Measurements from ENCODE around the gene INAVA.

Gene INAVA

DNA sequence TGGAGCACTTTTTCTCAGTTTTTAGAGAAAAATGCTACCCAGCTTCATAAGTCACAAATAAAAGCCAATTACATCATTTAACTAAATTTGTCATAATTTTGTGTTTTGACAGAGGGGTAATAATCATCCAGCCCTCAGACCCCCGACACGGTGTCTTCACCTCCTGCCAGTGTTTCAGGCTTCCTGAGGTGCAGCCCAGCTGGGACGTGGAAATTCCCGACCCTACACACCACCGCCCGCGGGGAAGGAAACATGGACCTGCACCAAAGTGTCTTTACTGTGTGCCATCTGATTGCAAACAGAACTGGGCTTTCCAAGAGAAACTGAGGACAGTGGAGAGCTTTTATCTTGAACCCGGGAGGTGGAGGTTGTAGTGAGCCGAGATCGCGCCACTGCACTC, 7.7 kb upstream of the INAVA start:
- Mint-ChIP-seq H3K4me3 (peak overlapping the region; percentile 44), H3K27me3 (ENCODE audit: low read depth, poor library complexity) (no peaks in the 10 kb centered on the region), H3K9me3 (no peaks in the 10 kb centered on the region), H3K4me1 (peaks cover 65% of the 10 kb centered on the region), H3K27ac (peak overlapping the region; percentile 95), H3K36me3 (ENCODE audit: low read depth) (no peaks in the 10 kb centered on the region)
- TF ChIP-seq, protein P1, sequence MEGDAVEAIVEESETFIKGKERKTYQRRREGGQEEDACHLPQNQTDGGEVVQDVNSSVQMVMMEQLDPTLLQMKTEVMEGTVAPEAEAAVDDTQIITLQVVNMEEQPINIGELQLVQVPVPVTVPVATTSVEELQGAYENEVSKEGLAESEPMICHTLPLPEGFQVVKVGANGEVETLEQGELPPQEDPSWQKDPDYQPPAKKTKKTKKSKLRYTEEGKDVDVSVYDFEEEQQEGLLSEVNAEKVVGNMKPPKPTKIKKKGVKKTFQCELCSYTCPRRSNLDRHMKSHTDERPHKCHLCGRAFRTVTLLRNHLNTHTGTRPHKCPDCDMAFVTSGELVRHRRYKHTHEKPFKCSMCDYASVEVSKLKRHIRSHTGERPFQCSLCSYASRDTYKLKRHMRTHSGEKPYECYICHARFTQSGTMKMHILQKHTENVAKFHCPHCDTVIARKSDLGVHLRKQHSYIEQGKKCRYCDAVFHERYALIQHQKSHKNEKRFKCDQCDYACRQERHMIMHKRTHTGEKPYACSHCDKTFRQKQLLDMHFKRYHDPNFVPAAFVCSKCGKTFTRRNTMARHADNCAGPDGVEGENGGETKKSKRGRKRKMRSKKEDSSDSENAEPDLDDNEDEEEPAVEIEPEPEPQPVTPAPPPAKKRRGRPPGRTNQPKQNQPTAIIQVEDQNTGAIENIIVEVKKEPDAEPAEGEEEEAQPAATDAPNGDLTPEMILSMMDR (IDR thresholded peaks at IDR 0.05): no peak
- no peak for DNase-seq

DNA sequence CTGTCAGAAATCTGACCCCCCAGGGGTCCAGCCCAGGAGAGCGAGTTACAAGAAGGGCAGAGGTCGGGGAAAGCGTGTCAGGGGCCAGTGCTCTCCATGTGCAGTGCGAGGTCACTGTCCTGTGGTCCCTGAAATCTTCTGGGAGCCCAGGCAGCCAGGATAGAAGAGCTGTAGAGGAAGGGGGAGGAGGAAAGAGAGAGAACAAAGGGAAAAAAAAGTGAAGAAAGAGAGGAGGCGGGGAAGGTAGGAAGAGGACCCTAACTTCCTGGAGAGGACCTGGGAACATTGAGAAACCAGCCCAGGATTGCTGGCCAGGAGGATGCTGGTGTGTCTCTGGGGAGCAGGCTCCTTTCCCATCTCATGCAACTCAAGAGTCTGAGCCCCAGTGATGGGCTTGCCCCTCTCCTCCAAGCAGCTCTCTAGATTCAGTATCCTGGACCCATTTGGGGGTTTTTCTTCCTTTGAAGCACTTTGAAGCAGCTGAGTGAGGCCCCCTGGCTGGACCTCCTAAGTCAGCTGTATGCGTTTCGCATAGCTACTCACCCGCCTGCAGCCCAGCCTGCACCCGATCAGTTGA, 6.8 kb upstream of the INAVA start:
- TF ChIP-seq, protein P1 (IDR thresholded peaks at IDR 0.05): no peak
- Mint-ChIP-seq H3K4me1 (peaks cover 73% of the 10 kb centered on the region), H3K36me3 (ENCODE audit: low read depth) (no peaks in the 10 kb centered on the region), H3K9me3 (no peaks in the 10 kb centered on the region), H3K4me3 (peak overlapping the region; percentile 35), H3K27me3 (ENCODE audit: low read depth, poor library complexity) (no peaks in the 10 kb centered on the region), H3K27ac (peak overlapping the region; percentile 9)
- DNase-seq: no peak

DNA sequence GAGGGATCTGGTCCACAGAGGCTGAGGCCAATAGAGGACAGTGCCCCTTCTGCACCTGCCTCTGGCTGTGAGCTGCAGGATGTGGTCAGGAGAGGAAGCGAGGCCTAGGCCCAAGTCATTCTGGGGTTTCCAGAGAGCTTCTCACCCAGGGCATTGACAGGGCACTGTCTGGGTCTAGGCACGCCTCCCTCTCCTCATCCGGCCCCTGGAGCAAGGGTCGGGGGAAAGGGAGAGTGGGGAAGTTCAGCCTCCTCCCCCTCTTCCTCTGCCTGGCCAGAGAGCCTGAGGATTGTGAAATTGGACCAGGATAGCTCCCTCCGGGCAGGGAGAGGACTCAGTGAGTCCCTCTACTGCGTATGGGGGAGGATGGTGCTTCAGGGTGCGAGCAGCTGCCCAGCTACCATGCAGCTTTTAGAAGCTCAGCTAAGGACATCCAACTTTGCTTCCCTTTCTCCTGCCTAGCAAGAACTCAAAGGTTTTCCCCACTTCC, 6.3 kb upstream of the INAVA start:
- peak; percentile 21 for DNase-seq
- Mint-ChIP-seq H3K4me3 (peak overlapping the region; percentile 35), H3K27me3 (ENCODE audit: low read depth, poor library complexity) (no peaks in the 10 kb centered on the region), H3K36me3 (ENCODE audit: low read depth) (no peaks in the 10 kb centered on the region), H3K27ac (peak overlapping the region; percentile 9), H3K4me1 (peaks cover 78% of the 10 kb centered on the region), H3K9me3 (no peaks in the 10 kb centered on the region)
- TF ChIP-seq, protein P1 (IDR thresholded peaks at IDR 0.05): no peak

DNA sequence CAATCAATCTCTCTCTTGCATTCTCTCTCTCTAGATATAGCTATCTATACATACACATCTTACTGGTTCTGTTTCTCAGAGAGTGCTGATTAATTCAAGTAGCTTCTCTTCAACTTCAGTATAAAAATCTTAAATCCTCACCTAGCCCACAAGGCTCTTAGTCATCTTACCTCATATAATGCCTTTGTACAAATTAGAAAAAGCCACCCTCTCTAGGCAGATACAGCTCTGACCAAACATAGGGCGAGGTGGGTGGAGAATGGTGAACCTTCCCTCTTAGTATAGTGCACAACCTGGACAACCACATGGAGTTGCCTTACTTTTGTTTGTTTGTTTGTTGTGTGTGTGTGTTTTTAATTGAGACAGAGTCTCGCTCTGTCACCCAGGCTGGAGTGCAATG, 5.1 kb upstream of the INAVA start:
- TF ChIP-seq, protein P1 (IDR thresholded peaks at IDR 0.05): no peak
- H3K4me3 Mint-ChIP-seq: peak overlapping the region; percentile 97
- no peaks in the 10 kb centered on the region for H3K27me3 Mint-ChIP-seq (ENCODE audit: low read depth, poor library complexity)
- no peak for DNase-seq
- peaks cover 80% of the 10 kb centered on the region for H3K4me1 Mint-ChIP-seq
- H3K27ac Mint-ChIP-seq: no peak overlapping the region
- no peaks in the 10 kb centered on the region for H3K36me3 Mint-ChIP-seq (ENCODE audit: low read depth)
- no peaks in the 10 kb centered on the region for H3K9me3 Mint-ChIP-seq

DNA sequence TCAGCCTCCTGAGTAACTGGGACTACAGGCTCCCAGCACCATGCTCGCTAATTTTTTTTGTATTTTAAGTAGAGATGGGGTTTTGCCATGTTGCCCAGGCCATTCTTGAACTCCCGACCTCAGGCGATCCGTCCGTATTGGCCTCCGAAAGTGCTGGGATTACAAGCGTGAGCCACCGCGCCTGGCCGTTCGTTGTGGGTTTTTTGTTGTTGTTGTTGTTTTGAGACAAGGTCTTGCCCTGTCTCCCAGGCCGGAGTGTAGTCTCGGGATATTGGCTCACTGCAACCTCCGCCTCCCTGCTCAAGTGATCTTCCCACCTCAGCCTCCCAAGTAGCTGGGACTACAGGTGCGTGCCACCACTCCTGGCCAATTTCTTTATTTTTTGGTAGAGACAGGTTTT, 4.7 kb upstream of the INAVA start:
- H3K9me3 Mint-ChIP-seq: no peaks in the 10 kb centered on the region
- H3K27me3 Mint-ChIP-seq (ENCODE audit: low read depth, poor library complexity): no peaks in the 10 kb centered on the region
- TF ChIP-seq, protein P1 (IDR thresholded peaks at IDR 0.05): no peak
- no peaks in the 10 kb centered on the region for H3K36me3 Mint-ChIP-seq (ENCODE audit: low read depth)
- peaks cover 82% of the 10 kb centered on the region for H3K4me1 Mint-ChIP-seq
- H3K4me3 Mint-ChIP-seq: peak overlapping the region; percentile 97
- DNase-seq: no peak
- H3K27ac Mint-ChIP-seq: no peak overlapping the region
